ENCODE measurements around the gene SMPD4.

DNA sequence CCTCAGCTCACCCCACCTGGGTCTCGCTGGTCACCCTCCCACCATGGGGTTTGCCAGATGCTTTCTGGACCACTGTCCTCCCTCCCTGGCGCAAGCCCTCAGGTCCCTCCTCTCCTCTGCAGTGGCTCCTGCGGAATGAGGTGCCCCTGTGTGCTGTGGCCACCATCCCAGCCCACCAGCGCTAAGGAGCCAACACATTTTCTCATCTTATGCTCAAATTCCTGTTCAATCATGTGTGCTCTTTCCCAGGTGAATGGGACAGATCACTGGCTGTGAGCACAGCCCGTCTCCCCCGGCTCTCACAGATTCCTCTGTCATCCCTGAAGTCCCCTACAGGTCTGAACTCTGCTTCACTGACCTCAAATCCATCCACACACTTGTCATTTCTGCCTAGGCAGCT is 21.3 kb downstream of the SMPD4 start:
- TF ChIP-seq RAD21 (conservative IDR thresholded peaks at IDR 0.05), result no peak
- no peak for TF ChIP-seq POLR2AphosphoS5 (IDR thresholded peaks at IDR 0.05)
- no peak for TF ChIP-seq SMC3 (conservative IDR thresholded peaks at IDR 0.05; ENCODE audit: poor library complexity)
- TF ChIP-seq, protein P1, sequence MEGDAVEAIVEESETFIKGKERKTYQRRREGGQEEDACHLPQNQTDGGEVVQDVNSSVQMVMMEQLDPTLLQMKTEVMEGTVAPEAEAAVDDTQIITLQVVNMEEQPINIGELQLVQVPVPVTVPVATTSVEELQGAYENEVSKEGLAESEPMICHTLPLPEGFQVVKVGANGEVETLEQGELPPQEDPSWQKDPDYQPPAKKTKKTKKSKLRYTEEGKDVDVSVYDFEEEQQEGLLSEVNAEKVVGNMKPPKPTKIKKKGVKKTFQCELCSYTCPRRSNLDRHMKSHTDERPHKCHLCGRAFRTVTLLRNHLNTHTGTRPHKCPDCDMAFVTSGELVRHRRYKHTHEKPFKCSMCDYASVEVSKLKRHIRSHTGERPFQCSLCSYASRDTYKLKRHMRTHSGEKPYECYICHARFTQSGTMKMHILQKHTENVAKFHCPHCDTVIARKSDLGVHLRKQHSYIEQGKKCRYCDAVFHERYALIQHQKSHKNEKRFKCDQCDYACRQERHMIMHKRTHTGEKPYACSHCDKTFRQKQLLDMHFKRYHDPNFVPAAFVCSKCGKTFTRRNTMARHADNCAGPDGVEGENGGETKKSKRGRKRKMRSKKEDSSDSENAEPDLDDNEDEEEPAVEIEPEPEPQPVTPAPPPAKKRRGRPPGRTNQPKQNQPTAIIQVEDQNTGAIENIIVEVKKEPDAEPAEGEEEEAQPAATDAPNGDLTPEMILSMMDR (IDR thresholded peaks at IDR 0.05; ENCODE audit: poor library complexity, severe bottlenecking), result no peak
- no peak for TF ChIP-seq EP300 (conservative IDR thresholded peaks at IDR 0.05; ENCODE audit: poor library complexity, severe bottlenecking)
- TF ChIP-seq EZH2 (IDR thresholded peaks at IDR 0.05; ENCODE audit: borderline replicate concordance, insufficient read depth, low read length, poor library complexity, severe bottlenecking), result no peak
- no peak for TF ChIP-seq TAF1 (IDR thresholded peaks at IDR 0.05; ENCODE audit: low read depth)

All from neural cell (in vitro differentiated cells).